Karpas-422 (cell line): ENCODE data around the gene ATP5F1E. TPM values are rescaled to one million over a fixed set of nuclear protein-coding genes. Genes with fewer than 3 reads are reported as not detected.

Experiments used
- DNase-seq: peaks from one replicate; pipeline ENCODE4 v3.0.0-alpha.2; 2015
- H2AFZ ChIP-seq: fragments of 200-600 bp; sonication (generic); 2 replicates; pipeline ENCODE4 v1.6.1; 2014; ENCODE audit warnings: antibody characterized with exemption, low read length, mixed read lengths
- H3K27ac ChIP-seq: fragments of 200-600 bp; sonication (generic); 2 replicates; pipeline ENCODE4 v1.5.1; 2014; ENCODE audit warnings: mild to moderate bottlenecking, low read length, moderate library complexity
- H3K27me3 ChIP-seq: fragments of 200-600 bp; sonication (generic); 2 replicates; pipeline ENCODE4 v1.6.1; 2014; ENCODE audit warnings: low read length, mixed read lengths
- H3K36me3 ChIP-seq: fragments of 200-600 bp; sonication (generic); 2 replicates; pipeline ENCODE4 v1.6.1; 2014; ENCODE audit warnings: low read length, mixed read lengths; ENCODE audit not compliant: insufficient read depth
- H3K4me1 ChIP-seq: fragments of 200-600 bp; sonication (generic); 2 replicates; pipeline ENCODE4 v1.6.1; 2014; ENCODE audit warnings: mild to moderate bottlenecking, low read length, mixed read lengths
- H3K4me2 ChIP-seq: fragments of 200-600 bp; sonication (generic); 2 replicates; pipeline ENCODE4 v1.6.1; 2014; ENCODE audit warnings: low read length, low read depth, mild to moderate bottlenecking; ENCODE audit not compliant: poor library complexity, severe bottlenecking
- H3K4me3 ChIP-seq: fragments of 200-600 bp; sonication (generic); 2 replicates; pipeline ENCODE4 v1.5.1; 2014; ENCODE audit warnings: mild to moderate bottlenecking, antibody characterized with exemption, low read length, mixed read lengths
- H3K79me2 ChIP-seq: fragments of 200-600 bp; sonication (generic); 2 replicates; pipeline ENCODE4 v1.6.1; 2014; ENCODE audit warnings: mild to moderate bottlenecking, low read length, mixed read lengths
- H3K9ac ChIP-seq: fragments of 200-600 bp; sonication (generic); 2 replicates; pipeline ENCODE4 v1.6.0; 2014; ENCODE audit warnings: low read length
- H3K9me2 ChIP-seq: fragments of 200-600 bp; sonication (generic), shearing (Covaris generic); replicated peaks from 2 replicates; pipeline ENCODE4 v1.6.0; 2014; ENCODE audit warnings: mild to moderate bottlenecking, low read length, moderate library complexity; ENCODE audit not compliant: insufficient read depth
- H3K9me3 ChIP-seq: fragments of 300-700, 200-600 bp; sonication (generic); 2 replicates; pipeline ENCODE4 v1.6.1; 2014; ENCODE audit warnings: low read length, mixed read lengths
- H4K20me1 ChIP-seq: fragments of 200-600 bp; sonication (generic); 2 replicates; pipeline ENCODE4 v1.6.1; 2014; ENCODE audit warnings: mild to moderate bottlenecking, antibody characterized with exemption, low read length, low read depth; ENCODE audit not compliant: insufficient read depth
- total RNA-seq: library from RNA; depleted of rRNA; stranded (reverse); fragments of >200 nt; shearing (Covaris generic); gene quantifications from 2 replicates; pipeline ENCODE4 v1.2.3, GENCODE V29; 2014; ENCODE audit warnings: low replicate concordance; rRNA removed

The ATP5F1E gene
- total RNA-seq, 1 experiment from 2014 or later, result 78.9 TPM

GRCh38 chr20:58976061-58976730 lies 55.9 kb downstream of the ATP5F1E start:
- no peaks in the 10 kb centered on the region for H3K9me2 ChIP-seq
- H4K20me1 ChIP-seq, result no peaks in the 10 kb centered on the region
- H3K27ac ChIP-seq, result no peak overlapping the region
- no peaks in the 10 kb centered on the region for H3K79me2 ChIP-seq
- no peak overlapping the region for H3K4me3 ChIP-seq
- H3K27me3 ChIP-seq, result no peaks in the 10 kb centered on the region
- H3K4me2 ChIP-seq, result no peak overlapping the region
- no peak for DNase-seq
- H3K36me3 ChIP-seq, result no peaks in the 10 kb centered on the region
- no peak overlapping the region for H2AFZ ChIP-seq
- peaks cover 26% of the 10 kb centered on the region for H3K4me1 ChIP-seq
- H3K9ac ChIP-seq, result no peak overlapping the region
- H3K9me3 ChIP-seq, result no peaks in the 10 kb centered on the region

Other genes starting within 250 kb of the ATP5F1E start
- 4.0 and 6.3 TPM in 2 replicates for gene GNAS-AS1, start 181.4 kb downstream of the ATP5F1E start, total RNA-seq
- gene GNAS, start 179.6 kb downstream of the ATP5F1E start, total RNA-seq, result 600 and 624 TPM in 2 replicates
- 51.3 and 57.5 TPM in 2 replicates for gene NELFCD, start 51.1 kb downstream of the ATP5F1E start, total RNA-seq
- gene CTSZ, start 25.1 kb downstream of the ATP5F1E start, total RNA-seq, result 111 and 215 TPM in 2 replicates
- not detected in 2 replicates for gene TUBB1, start 12.9 kb downstream of the ATP5F1E start, total RNA-seq
- gene PRELID3B, start 10.5 kb upstream of the ATP5F1E start, total RNA-seq, result 104 and 271 TPM in 2 replicates
- gene ZNF831, start 131.5 kb upstream of the ATP5F1E start, total RNA-seq, result 0.11 TPM in 1 of 2 replicates, not detected in the other